ENCODE measurements around the gene COL8A1.
"Not testable (repeated sequence)": the region's sequence is repeated elsewhere in the genome, so short reads cannot be mapped to it uniquely, and the experiment has no call there.

Gene COL8A1

DNA sequence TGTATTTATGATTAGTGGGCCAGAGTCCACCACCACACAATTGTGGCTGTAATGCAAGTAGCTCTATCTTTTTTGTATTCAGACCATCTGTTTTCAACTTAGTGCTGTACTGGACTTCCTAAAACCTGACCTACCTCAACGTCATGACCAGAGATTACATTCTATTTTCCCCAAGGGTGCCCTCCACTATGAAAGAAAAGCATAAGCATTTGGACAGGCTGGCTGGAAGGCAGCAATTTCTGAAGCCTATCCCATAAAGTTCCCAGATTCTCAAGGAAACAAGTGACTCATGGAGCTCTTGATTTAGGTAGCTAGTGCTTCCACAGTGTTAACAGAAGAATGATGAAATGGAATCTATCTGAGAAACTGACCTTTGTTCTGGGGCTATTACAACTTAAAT, 75.8 kb downstream of the COL8A1 start:
- Histone ChIP-seq H3K9ac (ENCODE audit: low read depth, low read length) (no peak overlapping the region), H3K27me3 (ENCODE audit: insufficient read depth, low read length) (no peaks in the 10 kb centered on the region), H3K9me3 (ENCODE audit: insufficient read depth, low read depth, low read length) (no peaks in the 10 kb centered on the region), H3K4me1 (ENCODE audit: insufficient read depth, low read length) (peaks cover 17% of the 10 kb centered on the region; the same call in 1 of the 2 replicates), H3K36me3 (ENCODE audit: insufficient read depth, low read depth, low read length) (no peaks in the 10 kb centered on the region), H3K4me3 (ENCODE audit: low read length) (no peak overlapping the region), H3K27ac (ENCODE audit: low read length) (no peak overlapping the region)

DNA sequence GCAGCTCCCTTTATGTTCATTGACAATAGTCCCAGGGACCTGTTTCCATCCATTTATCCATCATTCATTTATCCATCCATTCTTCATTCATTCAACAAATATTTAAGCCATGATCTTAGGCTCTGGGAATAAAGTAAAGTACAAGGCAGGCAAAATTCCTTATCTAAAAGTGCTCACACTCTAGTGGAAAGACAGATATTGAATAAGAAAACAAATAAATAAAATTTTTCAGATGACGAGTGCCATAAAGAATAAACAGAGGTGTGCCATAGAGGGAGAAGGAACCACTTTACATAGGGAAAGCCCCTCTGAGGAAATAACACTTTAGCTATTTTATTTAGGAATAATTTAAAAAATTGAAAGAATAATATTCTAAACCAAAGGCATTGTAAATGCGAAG, 76.2 kb downstream of the COL8A1 start:
- Histone ChIP-seq H3K27ac (ENCODE audit: low read length) (no peak overlapping the region), H3K9me3 (ENCODE audit: insufficient read depth, low read depth, low read length) (no peaks in the 10 kb centered on the region), H3K4me1 (ENCODE audit: insufficient read depth, low read length) (peaks cover 17% of the 10 kb centered on the region; the same call in 1 of the 2 replicates), H3K4me3 (ENCODE audit: low read length) (no peak overlapping the region), H3K27me3 (ENCODE audit: insufficient read depth, low read length) (no peaks in the 10 kb centered on the region), H3K36me3 (ENCODE audit: insufficient read depth, low read depth, low read length) (no peaks in the 10 kb centered on the region), H3K9ac (ENCODE audit: low read depth, low read length) (no peak overlapping the region)

DNA sequence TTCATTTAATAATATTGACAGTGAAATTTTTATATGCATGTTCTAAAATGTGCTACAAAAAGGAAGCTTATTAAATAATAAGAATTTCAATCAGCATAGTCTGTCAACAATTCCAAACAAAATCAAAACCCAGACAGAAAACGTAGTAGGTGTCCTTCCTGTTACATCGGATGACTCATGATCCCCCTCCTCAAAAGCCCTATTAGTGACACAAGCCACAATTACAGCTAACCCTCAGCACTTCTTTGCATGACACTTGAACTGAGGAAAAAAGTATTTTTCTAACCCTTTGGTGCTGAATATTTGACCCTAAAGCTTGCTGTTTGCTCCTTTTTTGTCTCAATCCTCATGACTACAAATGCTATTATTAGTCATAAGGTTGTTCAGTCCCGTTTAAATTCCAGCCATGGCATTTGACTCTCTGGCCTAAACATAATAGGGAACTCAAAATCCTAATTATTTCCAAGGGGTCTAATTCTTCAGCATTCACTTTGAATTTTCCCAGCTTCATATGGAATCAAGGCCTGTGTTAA, 78.1 kb downstream of the COL8A1 start:
- Histone ChIP-seq H3K36me3 (ENCODE audit: insufficient read depth, low read depth, low read length) (no peaks in the 10 kb centered on the region), H3K27ac (ENCODE audit: low read length) (no peak overlapping the region), H3K27me3 (ENCODE audit: insufficient read depth, low read length) (no peaks in the 10 kb centered on the region), H3K9ac (ENCODE audit: low read depth, low read length) (no peak overlapping the region), H3K9me3 (ENCODE audit: insufficient read depth, low read depth, low read length) (no peaks in the 10 kb centered on the region), H3K4me1 (ENCODE audit: insufficient read depth, low read length) (peaks cover 19% of the 10 kb centered on the region; the same call in 1 of the 2 replicates), H3K4me3 (ENCODE audit: low read length) (no peak overlapping the region)

DNA sequence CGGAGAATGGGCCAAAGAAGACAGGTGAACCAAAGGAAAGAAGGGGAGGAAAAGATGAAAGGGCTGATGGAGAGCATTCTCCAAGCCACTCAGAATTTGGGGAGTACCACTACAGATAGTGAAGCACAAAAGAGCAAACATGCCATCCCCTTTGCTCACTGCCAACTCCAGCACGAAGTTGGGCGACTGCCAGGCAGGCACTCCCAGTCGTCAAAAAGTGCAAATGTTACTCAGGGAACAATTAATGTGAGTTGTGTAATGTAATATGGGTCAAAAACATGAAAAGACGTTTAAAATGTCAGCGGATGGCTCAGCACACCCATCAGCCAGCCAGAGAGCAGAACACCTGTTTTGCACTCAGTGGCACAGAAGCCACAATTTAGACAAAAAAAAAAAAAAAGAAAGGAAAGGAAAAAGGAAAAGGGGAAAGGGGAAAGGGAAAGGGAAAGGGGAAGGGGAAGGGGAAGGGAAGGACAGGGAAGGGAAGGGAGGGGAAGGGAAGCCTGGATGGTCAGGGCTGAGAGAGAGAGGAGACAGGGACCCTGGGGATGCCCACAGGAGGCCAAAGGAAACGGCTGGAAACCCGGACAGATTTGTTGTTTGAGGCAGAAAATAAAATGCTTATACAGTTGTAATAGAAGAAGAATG, 82.7 kb downstream of the COL8A1 start:
- Histone ChIP-seq H3K9me3 (ENCODE audit: insufficient read depth, low read depth, low read length) (no peaks in the 10 kb centered on the region), H3K9ac (ENCODE audit: low read depth, low read length) (no peak overlapping the region), H3K27ac (ENCODE audit: low read length) (no peak overlapping the region), H3K4me3 (ENCODE audit: low read length) (no peak overlapping the region), H3K4me1 (ENCODE audit: insufficient read depth, low read length) (peaks cover 14% of the 10 kb centered on the region; the same call in 1 of the 2 replicates), H3K27me3 (ENCODE audit: insufficient read depth, low read length) (no peaks in the 10 kb centered on the region), H3K36me3 (ENCODE audit: insufficient read depth, low read depth, low read length) (no peaks in the 10 kb centered on the region)

DNA sequence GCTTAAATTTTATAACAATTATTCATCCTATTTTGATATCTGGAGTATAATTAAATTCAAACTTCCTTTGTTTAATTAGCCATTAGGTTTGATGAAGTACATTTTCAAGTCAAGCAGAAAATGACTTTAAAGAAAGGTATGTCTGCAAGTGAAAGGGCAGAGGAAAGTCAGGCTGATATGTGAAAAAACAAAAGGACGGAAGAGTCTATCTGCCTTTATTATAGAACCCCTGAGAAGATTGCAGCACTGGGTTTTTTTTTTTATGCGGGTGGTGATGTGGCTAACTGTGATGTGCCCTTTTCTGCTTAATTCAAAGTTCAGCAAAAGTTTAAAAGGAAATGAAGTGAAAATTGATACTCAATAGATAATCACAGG, 83.2 kb downstream of the COL8A1 start:
- Histone ChIP-seq H3K9ac (ENCODE audit: low read depth, low read length) (no peak overlapping the region), H3K4me3 (ENCODE audit: low read length) (no peak overlapping the region), H3K36me3 (ENCODE audit: insufficient read depth, low read depth, low read length) (no peaks in the 10 kb centered on the region), H3K4me1 (ENCODE audit: insufficient read depth, low read length) (peaks cover 12% of the 10 kb centered on the region; the same call in 1 of the 2 replicates), H3K9me3 (ENCODE audit: insufficient read depth, low read depth, low read length) (no peaks in the 10 kb centered on the region), H3K27me3 (ENCODE audit: insufficient read depth, low read length) (no peaks in the 10 kb centered on the region), H3K27ac (ENCODE audit: low read length) (no peak overlapping the region)

DNA sequence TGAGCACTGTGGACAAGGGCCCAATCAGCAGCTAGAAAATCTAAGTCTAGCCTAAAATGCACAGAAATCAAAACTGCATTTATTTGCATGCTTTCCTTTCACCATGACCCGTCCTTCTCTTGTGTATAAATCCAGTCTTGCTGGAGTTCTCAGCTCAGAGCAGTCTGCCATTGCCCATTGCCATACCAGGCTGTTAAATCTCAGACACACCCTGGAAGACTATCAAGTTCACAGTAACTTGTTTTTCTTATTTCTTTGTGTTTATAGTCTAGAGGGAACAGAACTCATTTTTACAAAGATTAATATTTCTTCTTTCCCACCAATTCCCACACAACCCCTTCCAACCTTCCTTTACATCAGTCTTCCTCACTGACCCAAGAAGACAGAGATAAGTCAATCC, 85.9 kb downstream of the COL8A1 start:
- Histone ChIP-seq H3K27me3 (ENCODE audit: insufficient read depth, low read length) (no peaks in the 10 kb centered on the region), H3K27ac (ENCODE audit: low read length) (no peak overlapping the region), H3K9ac (ENCODE audit: low read depth, low read length) (no peak overlapping the region), H3K4me1 (ENCODE audit: insufficient read depth, low read length) (0 out of 2 replicates have a peak, but pooled peaks cover 5% of the 10 kb centered on the region), H3K4me3 (ENCODE audit: low read length) (no peak overlapping the region), H3K9me3 (ENCODE audit: insufficient read depth, low read depth, low read length) (no peaks in the 10 kb centered on the region), H3K36me3 (ENCODE audit: insufficient read depth, low read depth, low read length) (no peaks in the 10 kb centered on the region)

DNA sequence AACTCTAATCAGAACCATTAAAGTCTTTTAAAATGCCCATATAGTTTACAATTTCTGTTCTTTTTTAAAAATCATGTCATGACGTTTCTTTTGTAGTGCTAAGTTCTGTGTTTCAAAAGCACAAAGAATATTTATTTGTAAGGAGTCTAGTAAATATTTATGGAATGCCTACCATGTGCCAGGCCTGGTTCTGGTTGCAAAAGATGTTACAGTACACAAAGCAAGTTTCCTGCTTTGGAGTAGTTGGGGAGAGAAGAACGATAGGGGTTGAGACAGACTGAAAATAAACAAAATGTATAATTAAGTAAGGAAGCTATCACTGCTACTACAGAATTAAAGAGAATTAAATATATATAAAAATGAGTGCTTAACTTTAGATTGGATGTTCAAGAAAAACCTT, 92.5 kb downstream of the COL8A1 start:
- Histone ChIP-seq H3K9me3 (ENCODE audit: insufficient read depth, low read depth, low read length) (no peaks in the 10 kb centered on the region), H3K4me1 (ENCODE audit: insufficient read depth, low read length) (no peaks in the 10 kb centered on the region), H3K4me3 (ENCODE audit: low read length) (no peak overlapping the region), H3K27me3 (ENCODE audit: insufficient read depth, low read length) (no peaks in the 10 kb centered on the region), H3K36me3 (ENCODE audit: insufficient read depth, low read depth, low read length) (no peaks in the 10 kb centered on the region), H3K27ac (ENCODE audit: low read length) (no peak overlapping the region), H3K9ac (ENCODE audit: low read depth, low read length) (no peak overlapping the region)

DNA sequence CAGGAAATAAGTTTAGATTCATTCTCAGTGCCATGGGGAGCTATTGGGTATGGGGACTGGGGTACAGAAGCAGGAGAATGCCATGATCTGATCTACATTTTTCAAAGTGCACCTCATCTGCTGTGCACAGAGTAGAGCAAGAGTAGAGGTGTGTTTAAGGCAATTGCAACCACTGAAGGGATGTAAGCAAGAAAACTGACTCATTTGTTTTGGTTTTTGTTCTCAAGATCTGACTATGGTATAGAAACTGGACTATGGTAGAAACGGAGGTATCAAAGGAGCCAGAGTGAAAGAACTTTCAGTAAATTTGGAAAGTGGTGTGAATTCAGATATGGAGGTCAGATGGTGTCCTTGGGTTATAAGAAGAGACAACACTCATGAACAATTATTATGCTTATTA, 93.1 kb downstream of the COL8A1 start:
- no peaks in the 10 kb centered on the region for H3K36me3 ChIP-seq (ENCODE audit: insufficient read depth, low read depth, low read length)
- no peak overlapping the region for H3K4me3 ChIP-seq (ENCODE audit: low read length)
- no peak overlapping the region for H3K27ac ChIP-seq (ENCODE audit: low read length)
- no peaks in the 10 kb centered on the region for H3K9me3 ChIP-seq (ENCODE audit: insufficient read depth, low read depth, low read length)
- H3K9ac ChIP-seq (ENCODE audit: low read depth, low read length) = no peak overlapping the region
- no peaks in the 10 kb centered on the region for H3K4me1 ChIP-seq (ENCODE audit: insufficient read depth, low read length)
- H3K27me3 ChIP-seq (ENCODE audit: insufficient read depth, low read length) = no peaks in the 10 kb centered on the region

DNA sequence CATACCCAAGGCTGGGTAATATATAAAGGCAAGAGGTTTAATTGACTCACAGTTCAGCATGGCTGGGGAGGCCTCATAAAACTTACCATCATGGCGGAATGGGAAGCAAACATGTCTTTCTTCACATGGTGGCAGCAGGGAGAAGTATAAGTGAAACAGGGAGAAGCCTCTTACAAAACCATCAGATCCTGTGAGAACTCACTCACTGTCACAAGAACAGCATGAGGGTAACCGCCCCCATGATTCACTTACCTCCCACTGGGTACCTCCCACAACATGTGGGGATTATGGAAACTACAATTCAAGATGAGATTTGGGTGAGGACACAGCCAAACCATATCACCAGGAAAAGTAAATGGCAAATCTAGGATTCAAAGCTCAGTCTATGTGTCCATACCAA, 102.0 kb downstream of the COL8A1 start:
- H3K27ac ChIP-seq (ENCODE audit: low read length); H3K36me3 ChIP-seq (ENCODE audit: insufficient read depth, low read depth, low read length); H3K4me3 ChIP-seq (ENCODE audit: low read length); H3K9ac ChIP-seq (ENCODE audit: low read depth, low read length); H3K27me3 ChIP-seq (ENCODE audit: insufficient read depth, low read length); H3K4me1 ChIP-seq (ENCODE audit: insufficient read depth, low read length): not testable (repeated sequence)
- H3K9me3 ChIP-seq (ENCODE audit: insufficient read depth, low read depth, low read length) = peaks cover 14% of the 10 kb centered on the region

DNA sequence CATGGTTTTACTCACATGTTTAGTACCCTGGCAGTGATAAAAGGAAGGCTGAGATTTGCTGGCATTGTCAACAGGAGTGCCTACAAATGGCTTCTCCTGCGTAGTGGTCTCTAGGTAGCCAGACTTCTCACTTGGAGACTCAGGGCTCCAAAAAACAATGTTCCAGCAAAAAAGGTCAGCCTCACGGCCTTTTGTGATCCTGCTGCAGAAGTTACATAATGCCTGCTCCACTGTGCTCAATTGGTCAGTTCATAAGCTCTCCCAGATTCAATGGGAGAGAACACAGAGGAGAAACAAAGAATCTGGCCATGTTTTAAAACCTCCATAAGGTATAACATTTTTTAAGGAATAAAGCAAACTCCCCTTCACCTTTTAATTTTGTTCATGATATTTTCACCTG, 103.2 kb downstream of the COL8A1 start:
- Histone ChIP-seq H3K27me3 (ENCODE audit: insufficient read depth, low read length) (no peaks in the 10 kb centered on the region), H3K4me1 (ENCODE audit: insufficient read depth, low read length) (no peaks in the 10 kb centered on the region), H3K9ac (ENCODE audit: low read depth, low read length) (no peak overlapping the region), H3K27ac (ENCODE audit: low read length) (no peak overlapping the region), H3K36me3 (ENCODE audit: insufficient read depth, low read depth, low read length) (no peaks in the 10 kb centered on the region), H3K4me3 (ENCODE audit: low read length) (no peak overlapping the region), H3K9me3 (ENCODE audit: insufficient read depth, low read depth, low read length) (peaks cover 14% of the 10 kb centered on the region)

DNA sequence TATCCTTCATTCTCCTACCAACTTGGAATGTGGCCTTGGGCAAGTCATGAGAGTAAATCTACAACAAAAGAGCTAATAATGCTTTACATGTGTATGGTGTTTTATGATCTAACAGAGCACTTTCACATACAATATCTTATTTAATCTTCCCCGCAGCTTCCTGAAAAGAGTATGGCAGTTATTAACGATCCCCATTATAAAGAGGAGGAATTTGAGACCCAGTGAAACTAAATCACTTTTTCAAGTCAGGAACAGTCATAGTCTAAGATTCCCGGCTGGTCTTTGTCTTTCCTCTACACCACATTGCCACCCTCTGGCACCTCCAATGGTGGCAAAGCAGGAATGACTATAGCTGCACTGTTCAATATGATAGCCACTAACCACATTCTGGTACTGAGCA, 109.5 kb downstream of the COL8A1 start:
- H3K36me3 ChIP-seq (ENCODE audit: insufficient read depth, low read depth, low read length) = no peaks in the 10 kb centered on the region
- H3K27ac ChIP-seq (ENCODE audit: low read length) = no peak overlapping the region
- no peaks in the 10 kb centered on the region; the same call in 1 of the 2 replicates for H3K4me1 ChIP-seq (ENCODE audit: insufficient read depth, low read length)
- H3K4me3 ChIP-seq (ENCODE audit: low read length) = no peak overlapping the region
- H3K9ac ChIP-seq (ENCODE audit: low read depth, low read length) = no peak overlapping the region
- H3K27me3 ChIP-seq (ENCODE audit: insufficient read depth, low read length) = no peaks in the 10 kb centered on the region
- H3K9me3 ChIP-seq (ENCODE audit: insufficient read depth, low read depth, low read length) = no peaks in the 10 kb centered on the region

DNA sequence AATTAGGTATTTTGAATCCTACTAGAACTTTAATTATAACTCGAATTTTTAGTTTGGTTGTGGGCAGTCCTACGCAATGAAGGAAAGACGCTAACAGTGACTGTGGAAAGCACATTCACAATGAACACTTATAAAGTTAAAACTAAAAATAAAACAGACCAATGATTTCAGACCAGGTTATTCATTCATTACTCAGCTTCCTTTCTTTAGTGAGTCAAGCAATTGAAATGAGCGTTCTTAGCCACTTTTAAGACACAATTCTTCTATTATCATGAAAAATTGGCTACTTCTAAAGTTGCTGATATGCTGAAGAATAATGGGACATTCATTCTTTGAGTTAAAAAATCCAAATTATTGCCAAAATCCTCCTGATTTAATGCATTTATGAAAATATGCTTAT, 113.3 kb downstream of the COL8A1 start:
- Histone ChIP-seq H3K36me3 (ENCODE audit: insufficient read depth, low read depth, low read length) (no peaks in the 10 kb centered on the region), H3K4me3 (ENCODE audit: low read length) (no peak overlapping the region), H3K9ac (ENCODE audit: low read depth, low read length) (no peak overlapping the region), H3K27ac (ENCODE audit: low read length) (no peak overlapping the region), H3K27me3 (ENCODE audit: insufficient read depth, low read length) (no peaks in the 10 kb centered on the region), H3K9me3 (ENCODE audit: insufficient read depth, low read depth, low read length) (no peaks in the 10 kb centered on the region), H3K4me1 (ENCODE audit: insufficient read depth, low read length) (no peaks in the 10 kb centered on the region; the same call in 1 of the 2 replicates)
